Right ventricle myocardium superior (tissue), 1 donor: Measurements from ENCODE around the gene ZBTB11. TPM values are rescaled to one million over a fixed set of nuclear protein-coding genes. Genes with fewer than 3 reads are reported as not detected.

Experiments
- total RNA-seq: library from RNA; stranded (reverse); fragmentation: NEBNext Ultra II Directional; extraction: Animal tissue kit (Norgen Biotek cat#: 25700); gene quantifications from one replicate; pipeline ENCODE4 v1.2.1, GENCODE V29; 2021
- donor health status: DM: no; HTN: yes; CAD: no; lungs with severe emphysema.

ZBTB11 gene
- total RNA-seq, 1 donor from 2014 or later = 9.8 TPM

Other genes starting within 250 kb of the ZBTB11 start
- gene SENP7, start 163.9 kb downstream of the ZBTB11 start, total RNA-seq = 8.4 TPM
- 25.6 TPM for gene TRMT10C, start 115.3 kb downstream of the ZBTB11 start, total RNA-seq
- gene PCNP, start 103.0 kb downstream of the ZBTB11 start, total RNA-seq = 121 TPM
- 765 TPM for gene RPL24, start 9.6 kb upstream of the ZBTB11 start, total RNA-seq
- gene CEP97, start 47.5 kb upstream of the ZBTB11 start, total RNA-seq = 6.2 TPM
- gene NXPE3, start 102.1 kb upstream of the ZBTB11 start, total RNA-seq = 45.5 TPM
- 12.9 TPM for gene NFKBIZ, start 172.4 kb upstream of the ZBTB11 start, total RNA-seq